ENCODE data around the gene NHSL1.

NHSL1 gene

GRCh38 chr6:138499303-138500018, at the start of gene NHSL1:
NHSL1 (minus strand) TSS chr6:138499494; CDS start chr6:138499290, 204 bp downstream.
- DNase-seq: no peak

- DNase-seq: peak; percentile 34
These were observed 47.5 kb upstream of the NHSL1 start for GRCh38 chr6:138546733-138547185.

GRCh38 chr6:138545621-138545980, 46.3 kb upstream of the NHSL1 start:
- no peak for DNase-seq

- DNase-seq: no peak
These were observed 45.2 kb upstream of the NHSL1 start for GRCh38 chr6:138544501-138544900.

GRCh38 chr6:138543657-138544056, 44.4 kb upstream of the NHSL1 start:
- DNase-seq: no peak

- peak; percentile 26 for DNase-seq
These were observed 42.7 kb upstream of the NHSL1 start for GRCh38 chr6:138541823-138542481.

GRCh38 chr6:138540468-138540867, 41.2 kb upstream of the NHSL1 start:
- DNase-seq: peak; percentile 75

GRCh38 chr6:138539876-138540275, 40.6 kb upstream of the NHSL1 start:
- no peak for DNase-seq

- DNase-seq: peak; percentile 47
These were observed 39.2 kb upstream of the NHSL1 start for GRCh38 chr6:138538390-138539031.

GRCh38 chr6:138537106-138537505, 37.8 kb upstream of the NHSL1 start:
- DNase-seq: no peak

GRCh38 chr6:138535728-138536455, 36.6 kb upstream of the NHSL1 start:
- DNase-seq: no peak

- no peak for DNase-seq
These were observed 34.4 kb upstream of the NHSL1 start for GRCh38 chr6:138533667-138534066.

- DNase-seq: no peak
These were observed 32.1 kb upstream of the NHSL1 start for GRCh38 chr6:138531387-138531786.

- DNase-seq: no peak
These were observed 30.2 kb upstream of the NHSL1 start for GRCh38 chr6:138529478-138529877.

GRCh38 chr6:138528956-138529355, 29.7 kb upstream of the NHSL1 start:
- no peak for DNase-seq

GRCh38 chr6:138528137-138528536, 28.8 kb upstream of the NHSL1 start:
- no peak for DNase-seq

- DNase-seq: no peak
These were observed 28.3 kb upstream of the NHSL1 start for GRCh38 chr6:138527411-138528088.

- no peak for DNase-seq
These were observed 27.5 kb upstream of the NHSL1 start for GRCh38 chr6:138526822-138527235.

- DNase-seq: no peak
These were observed 26.1 kb upstream of the NHSL1 start for GRCh38 chr6:138525355-138525754.

GRCh38 chr6:138524526-138524925, 25.2 kb upstream of the NHSL1 start:
- no peak for DNase-seq

- DNase-seq: no peak
These were observed 24.3 kb upstream of the NHSL1 start for GRCh38 chr6:138523347-138524210.

GRCh38 chr6:138522611-138523010, 23.3 kb upstream of the NHSL1 start:
- DNase-seq: no peak
